Stimulated activated CD8-positive, alpha-beta memory T cell treated with anti-CD3 and anti-CD28 coated beads, Interleukin-7, amount 100 ng/mL, for 1 hour (primary cell): Measurements from ENCODE around the gene LOXL1.

ENCODE experiments used
- DNase-seq, 2 donors: peaks; one replicate each; pipeline ENCODE4 v3.0.0-alpha.2; 2020; ENCODE audit warnings: low read depth in 2 of 2

The LOXL1 gene

GRCh38 chr15:73991726-73992593 is 65.7 kb downstream of the LOXL1 start, which contains the start of gene STOML1:
Gene STOML1 (minus strand): TSS chr15:73992295. CDS start chr15:73992223, 72 bp downstream.
- DNase-seq: peak; percentile 85 to 95

- DNase-seq: no peak
Measured at GRCh38 chr15:73992594-73992898, 66.3 kb downstream of the LOXL1 start.

DNA sequence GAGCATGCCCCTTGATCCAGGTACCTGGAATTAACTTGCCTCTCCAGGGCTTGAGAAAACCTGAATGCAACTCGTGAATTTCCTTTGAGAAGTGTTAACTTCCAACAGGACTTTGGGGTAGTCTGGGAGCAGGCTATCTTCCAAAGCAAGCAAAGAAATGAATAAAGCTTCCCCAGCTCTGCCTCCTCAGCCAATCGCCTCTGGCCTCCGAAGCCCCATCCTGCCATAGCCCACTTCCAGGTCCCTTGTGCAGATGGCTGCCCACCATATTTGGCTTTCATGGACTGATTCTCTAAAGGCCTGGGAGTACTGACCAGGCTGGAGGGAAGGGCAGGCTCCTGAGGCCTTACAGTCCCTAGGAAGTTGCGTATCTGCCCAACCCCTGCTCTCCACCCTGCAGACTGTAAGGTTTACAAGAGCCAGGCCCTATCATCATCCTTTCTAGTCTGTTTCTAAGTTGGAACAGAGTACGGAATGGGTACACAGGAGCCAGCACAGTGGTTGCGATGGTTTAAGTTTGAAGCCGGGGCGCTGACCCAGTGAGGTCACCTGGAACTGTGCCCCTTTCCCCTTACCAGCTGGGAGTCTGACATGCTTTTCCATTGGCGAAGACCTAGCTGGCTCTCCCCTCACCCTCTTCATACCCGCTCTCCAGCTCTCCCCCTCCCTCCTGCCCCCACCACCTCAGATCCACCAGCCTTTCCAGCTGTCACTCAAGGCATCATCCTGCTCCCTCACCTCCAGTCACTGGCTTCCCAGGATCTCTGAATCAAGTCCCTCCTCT is 67.1 kb downstream of the LOXL1 start:
- no peak for DNase-seq

- DNase-seq: peak; percentile 76 to 84
Measured at GRCh38 chr15:73994413-73994883, 68.2 kb downstream of the LOXL1 start, which contains the start of gene PML. Gene PML (plus strand): TSS chr15:73994716. CDS start chr15:73994813, 97 bp downstream.

DNA sequence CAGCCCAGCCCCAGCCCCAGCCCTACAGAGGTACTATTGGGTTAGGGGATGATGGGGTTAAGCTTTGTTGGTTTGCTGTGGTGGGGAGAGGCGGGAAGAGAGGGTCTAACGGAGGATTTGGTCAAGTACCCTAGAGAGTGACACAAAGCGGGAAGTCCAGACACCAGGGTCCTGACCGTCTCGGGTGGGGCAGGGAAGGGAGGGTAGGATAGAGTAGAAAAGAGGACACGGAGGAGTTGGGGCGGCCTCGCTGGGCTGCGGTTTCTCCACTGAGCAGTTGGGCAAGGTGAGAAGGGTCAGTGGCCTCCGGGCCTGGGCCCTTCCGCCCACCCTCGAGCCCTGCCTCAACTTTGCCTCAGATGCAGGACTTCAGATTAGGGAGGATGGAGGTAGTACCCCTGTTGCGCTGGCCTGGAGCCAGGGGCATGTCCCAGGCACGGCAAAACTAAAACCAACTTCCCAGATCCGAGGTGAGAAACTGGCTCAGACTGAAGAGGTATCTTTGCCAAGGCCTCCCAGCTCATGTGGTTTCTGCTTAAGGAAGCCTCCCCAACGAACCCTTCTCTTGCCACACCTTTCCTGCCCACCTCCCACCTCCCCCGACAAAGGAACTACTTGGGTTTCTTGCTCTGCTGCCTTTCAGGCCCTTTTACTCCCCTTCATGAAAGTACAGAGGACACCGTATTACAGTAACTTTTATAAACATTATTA is 68.8 kb downstream of the LOXL1 start:
- DNase-seq: no peak

DNA sequence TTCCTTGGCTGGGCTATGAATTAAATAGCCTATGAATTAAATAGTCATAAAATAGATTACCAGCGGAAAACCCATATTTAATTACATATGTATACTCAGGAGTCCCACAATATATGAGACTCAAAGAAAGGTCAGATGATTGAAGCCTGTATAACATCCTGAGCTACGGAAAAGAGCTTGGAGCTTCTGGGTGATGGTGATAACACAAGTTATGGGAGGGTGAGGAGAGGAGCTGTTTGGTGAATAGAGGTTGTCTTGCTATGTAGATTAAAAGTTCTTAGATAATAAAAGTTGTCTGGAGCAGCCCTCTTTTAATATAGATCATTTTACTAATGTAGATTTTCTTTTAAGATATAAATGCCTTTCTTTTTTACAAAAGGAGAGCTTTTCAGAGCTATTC is 70.0 kb downstream of the LOXL1 start:
- DNase-seq: no peak

DNA sequence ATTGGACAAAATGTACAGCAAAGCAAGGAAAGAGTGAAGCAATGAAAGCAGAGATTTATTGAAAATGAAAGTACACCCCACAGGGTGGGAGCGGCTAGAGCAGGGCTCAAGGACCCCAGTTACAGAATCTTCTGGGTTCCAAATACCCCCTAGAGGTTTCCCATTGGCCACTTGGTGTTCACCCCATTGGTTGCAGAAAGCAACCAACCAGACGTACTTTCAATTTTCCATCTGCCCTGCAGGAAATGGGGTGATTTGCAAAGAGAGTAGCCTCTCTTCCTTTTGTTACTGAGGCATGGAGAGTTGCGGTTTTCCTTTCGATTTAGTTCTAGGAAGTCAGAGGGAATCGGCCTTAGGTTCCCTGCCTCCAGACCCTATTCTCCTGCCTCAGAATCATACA is 70.7 kb downstream of the LOXL1 start:
- DNase-seq: no peak

DNA sequence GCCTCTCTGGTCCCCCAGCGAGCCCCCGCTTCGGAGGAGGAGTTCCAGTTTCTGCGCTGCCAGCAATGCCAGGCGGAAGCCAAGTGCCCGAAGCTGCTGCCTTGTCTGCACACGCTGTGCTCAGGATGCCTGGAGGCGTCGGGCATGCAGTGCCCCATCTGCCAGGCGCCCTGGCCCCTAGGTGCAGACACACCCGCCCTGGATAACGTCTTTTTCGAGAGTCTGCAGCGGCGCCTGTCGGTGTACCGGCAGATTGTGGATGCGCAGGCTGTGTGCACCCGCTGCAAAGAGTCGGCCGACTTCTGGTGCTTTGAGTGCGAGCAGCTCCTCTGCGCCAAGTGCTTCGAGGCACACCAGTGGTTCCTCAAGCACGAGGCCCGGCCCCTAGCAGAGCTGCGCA is 71.7 kb downstream of the LOXL1 start:
- DNase-seq: no peak
